ENCODE measurements around the gene MTUS2. TPM values are rescaled to one million over a fixed set of nuclear protein-coding genes. Genes with fewer than 3 reads are reported as not detected.
A peak's percentile ranks its signal among the peaks of the same experiment; 100 is the strongest.

Gene MTUS2
- 8.9 TPM for total RNA-seq

GRCh38 chr13:28820099-28821051 is at the start of gene MTUS2:
TSS of gene MTUS2 (plus strand) at chr13:28820339.
- no peak for DNase-seq (ENCODE audit: low spot score in 2 of 2)

GRCh38 chr13:28778308-28779215 is 41.6 kb upstream of the MTUS2 start:
- no peak for DNase-seq (ENCODE audit: low spot score in 2 of 2)
- no peaks in the 10 kb centered on the region for H3K27me3 ChIP-seq
- H3K27ac ChIP-seq = no peak overlapping the region
- H3K9me3 ChIP-seq = peaks cover 0 to 9% of the 10 kb centered on the region in 2 donors
- TF ChIP-seq CTCF (IDR thresholded peaks at IDR 0.05) = no peak
- H3K36me3 ChIP-seq = no peaks in the 10 kb centered on the region
- H3K4me1 ChIP-seq = no peaks in the 10 kb centered on the region
- no peak overlapping the region for H3K4me3 ChIP-seq
- intact Hi-C loops (cut with DNase I) = no loop called here

More at GRCh38 chr13:28820099-28821051, at the start of gene MTUS2:
- Histone ChIP-seq H3K27ac (peak within 1 kb of the TSS; percentile 66 to 78), H3K4me3 (peak within 1 kb of the TSS; percentile 63 to 84), H3K36me3 (no peaks in the 10 kb centered on the region), H3K27me3 (no peaks in the 10 kb centered on the region), H3K9me3 (no peaks in the 10 kb centered on the region), H3K4me1 (peaks cover 0 to 5% of the 10 kb centered on the region in 2 donors)
- peak in 1 of 3 experiments; percentile 18 for TF ChIP-seq CTCF (IDR thresholded peaks at IDR 0.05)
- intact Hi-C loops (cut with DNase I) = loop anchor here (5.0 to 10.0 kb wide), 4 partner anchors 117 to 774 kb away; partner anchors contain the start of gene SLC7A1

- no peak overlapping the region for H3K4me3 ChIP-seq
- peaks cover 0 to 2% of the 10 kb centered on the region in 2 donors for H3K4me1 ChIP-seq
- intact Hi-C loops (cut with DNase I) = loop anchor here (5.0 to 10.0 kb wide), 2 partner anchors 41 to 658 kb away; partner anchors contain the start of gene PAN3
- DNase-seq (ENCODE audit: low spot score in 2 of 2) = no peak
- H3K27me3 ChIP-seq = no peaks in the 10 kb centered on the region
- H3K27ac ChIP-seq = peak overlapping the region in 1 of 2 donors; percentile 21
- H3K36me3 ChIP-seq = no peaks in the 10 kb centered on the region
- no peak for TF ChIP-seq CTCF (IDR thresholded peaks at IDR 0.05)
- no peaks in the 10 kb centered on the region for H3K9me3 ChIP-seq
Measured at GRCh38 chr13:28792992-28793391, 27.1 kb upstream of the MTUS2 start.

GRCh38 chr13:28794396-28794795 is 25.7 kb upstream of the MTUS2 start:
- H3K27ac ChIP-seq = no peak overlapping the region
- peaks cover 0 to 2% of the 10 kb centered on the region in 2 donors for H3K4me1 ChIP-seq
- intact Hi-C loops (cut with DNase I) = loop anchor here (5.0 to 10.0 kb wide), 2 partner anchors 42 to 660 kb away; partner anchors contain the start of gene PAN3
- TF ChIP-seq CTCF (IDR thresholded peaks at IDR 0.05) = no peak
- no peaks in the 10 kb centered on the region for H3K36me3 ChIP-seq
- no peaks in the 10 kb centered on the region for H3K27me3 ChIP-seq
- H3K4me3 ChIP-seq = no peak overlapping the region
- DNase-seq (ENCODE audit: low spot score in 2 of 2) = no peak
- H3K9me3 ChIP-seq = no peaks in the 10 kb centered on the region

- Histone ChIP-seq H3K27me3 (no peaks in the 10 kb centered on the region), H3K36me3 (no peaks in the 10 kb centered on the region), H3K27ac (no peak overlapping the region), H3K4me3 (peak overlapping the region; percentile 34 to 47), H3K9me3 (no peaks in the 10 kb centered on the region), H3K4me1 (peaks cover 0 to 2% of the 10 kb centered on the region in 2 donors)
- no peak for DNase-seq (ENCODE audit: low spot score in 2 of 2)
- intact Hi-C loops (cut with DNase I) = loop anchor here (2.0 to 10.0 kb wide), 5 partner anchors 78 to 662 kb away; partner anchors contain the start of genes PAN3, POMP and SLC46A3
- no peak for TF ChIP-seq CTCF (IDR thresholded peaks at IDR 0.05)
Measured at GRCh38 chr13:28796938-28797257, 23.2 kb upstream of the MTUS2 start.

All from ascending aorta (tissue), 2 donors.